ENCODE measurements around the gene FOXD1.

DNA sequence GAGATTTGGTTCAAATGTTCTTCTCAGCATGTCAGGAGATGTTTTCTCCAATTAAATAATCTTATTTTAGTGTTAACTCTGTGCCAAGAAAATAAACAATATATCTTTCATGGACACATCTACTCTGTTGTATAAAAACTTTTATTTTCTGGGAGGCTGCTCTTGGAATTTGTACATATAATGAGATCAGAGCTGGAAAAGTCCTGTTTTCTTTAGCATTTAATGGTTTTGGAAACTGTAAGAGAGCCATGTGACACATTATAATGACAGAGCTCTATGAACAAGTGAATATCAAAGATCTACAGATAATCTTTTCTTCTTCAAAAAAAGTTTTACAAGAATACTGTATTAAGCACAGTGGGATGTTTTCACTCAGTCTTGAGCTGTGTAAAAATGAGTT lies 48.8 kb downstream of the FOXD1 start:
- TF ChIP-seq, protein P1, sequence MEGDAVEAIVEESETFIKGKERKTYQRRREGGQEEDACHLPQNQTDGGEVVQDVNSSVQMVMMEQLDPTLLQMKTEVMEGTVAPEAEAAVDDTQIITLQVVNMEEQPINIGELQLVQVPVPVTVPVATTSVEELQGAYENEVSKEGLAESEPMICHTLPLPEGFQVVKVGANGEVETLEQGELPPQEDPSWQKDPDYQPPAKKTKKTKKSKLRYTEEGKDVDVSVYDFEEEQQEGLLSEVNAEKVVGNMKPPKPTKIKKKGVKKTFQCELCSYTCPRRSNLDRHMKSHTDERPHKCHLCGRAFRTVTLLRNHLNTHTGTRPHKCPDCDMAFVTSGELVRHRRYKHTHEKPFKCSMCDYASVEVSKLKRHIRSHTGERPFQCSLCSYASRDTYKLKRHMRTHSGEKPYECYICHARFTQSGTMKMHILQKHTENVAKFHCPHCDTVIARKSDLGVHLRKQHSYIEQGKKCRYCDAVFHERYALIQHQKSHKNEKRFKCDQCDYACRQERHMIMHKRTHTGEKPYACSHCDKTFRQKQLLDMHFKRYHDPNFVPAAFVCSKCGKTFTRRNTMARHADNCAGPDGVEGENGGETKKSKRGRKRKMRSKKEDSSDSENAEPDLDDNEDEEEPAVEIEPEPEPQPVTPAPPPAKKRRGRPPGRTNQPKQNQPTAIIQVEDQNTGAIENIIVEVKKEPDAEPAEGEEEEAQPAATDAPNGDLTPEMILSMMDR (optimal IDR thresholded peaks at IDR 0.05 in 1 of 3, IDR thresholded peaks at IDR 0.05 in 1 of 3, conservative IDR thresholded peaks at IDR 0.05 in 1 of 3; ENCODE audit: extremely low read depth in 1 of 3, insufficient read depth in 2 of 3, low read length in 3 of 3) = no peak
- no peak for TF ChIP-seq EZH2 (IDR thresholded peaks at IDR 0.05; ENCODE audit: low read length)

All from keratinocyte (primary cell).